ENCODE measurements around the gene CEP250.

GRCh38 chr20:35502352-35502751 is 47.0 kb downstream of the CEP250 start:
- TF ChIP-seq CTCF (conservative IDR thresholded peaks at IDR 0.05; ENCODE audit: low read depth, low read length) = no peak
- no peak for TF ChIP-seq EZH2 (IDR thresholded peaks at IDR 0.05; ENCODE audit: borderline replicate concordance, low read depth, low read length, poor library complexity, severe bottlenecking)

Measured in A673 (cell line).